SHP77 treated with DMSO at 0.1 percent for 48 hours (cell line): Measurements from ENCODE around the gene RAB29.
A peak's percentile ranks its signal among the peaks of the same experiment; 100 is the strongest.
"Not testable (repeated sequence)": the region's sequence is repeated elsewhere in the genome, so short reads cannot be mapped to it uniquely, and the experiment has no call there.

Experiments
- DNase-seq: peaks from one replicate; lab custom pipeline; 2025; lab: John Stamatoyannopoulos, UW

The RAB29 gene, protein sequence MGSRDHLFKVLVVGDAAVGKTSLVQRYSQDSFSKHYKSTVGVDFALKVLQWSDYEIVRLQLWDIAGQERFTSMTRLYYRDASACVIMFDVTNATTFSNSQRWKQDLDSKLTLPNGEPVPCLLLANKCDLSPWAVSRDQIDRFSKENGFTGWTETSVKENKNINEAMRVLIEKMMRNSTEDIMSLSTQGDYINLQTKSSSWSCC

DNA sequence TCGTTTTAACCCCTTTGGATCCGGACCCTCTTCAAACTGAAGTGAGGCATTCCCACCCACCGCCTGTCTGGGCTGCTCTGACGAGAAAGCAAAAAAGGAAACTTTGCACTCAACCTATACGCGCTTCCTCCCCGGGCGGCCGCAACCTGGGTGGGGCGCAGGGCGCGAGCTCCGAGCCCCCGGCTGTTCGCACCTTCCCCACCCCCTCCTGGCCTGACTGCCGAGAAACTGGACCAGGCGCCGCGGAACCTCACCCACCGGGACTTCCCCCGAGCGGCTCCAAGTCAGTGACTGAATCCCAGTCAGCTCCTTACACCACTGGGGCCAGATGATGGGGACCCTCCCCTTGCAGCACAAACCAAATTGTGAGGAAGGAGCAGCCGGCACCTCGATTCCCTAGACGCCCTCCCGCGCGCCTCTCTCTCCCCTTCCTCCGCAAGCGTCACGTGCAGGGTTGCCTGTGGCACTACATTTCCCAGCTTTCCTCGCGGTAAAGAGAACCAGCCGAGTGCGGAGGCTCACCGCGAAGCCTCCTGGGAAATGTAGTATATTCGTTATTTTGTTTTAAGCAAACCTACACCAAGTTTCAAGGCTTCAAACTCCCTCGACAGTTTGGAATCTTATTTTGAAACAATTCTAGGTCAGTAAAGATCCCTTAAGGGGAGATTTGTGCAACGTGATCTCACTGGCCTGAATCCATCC is at the start of gene RAB29:
Gene RAB29, minus strand, starts transcription at position 468 of the 702 bp plus-strand sequence. CDS start 526 bp downstream, outside the sequence.
- no peak for DNase-seq

DNA sequence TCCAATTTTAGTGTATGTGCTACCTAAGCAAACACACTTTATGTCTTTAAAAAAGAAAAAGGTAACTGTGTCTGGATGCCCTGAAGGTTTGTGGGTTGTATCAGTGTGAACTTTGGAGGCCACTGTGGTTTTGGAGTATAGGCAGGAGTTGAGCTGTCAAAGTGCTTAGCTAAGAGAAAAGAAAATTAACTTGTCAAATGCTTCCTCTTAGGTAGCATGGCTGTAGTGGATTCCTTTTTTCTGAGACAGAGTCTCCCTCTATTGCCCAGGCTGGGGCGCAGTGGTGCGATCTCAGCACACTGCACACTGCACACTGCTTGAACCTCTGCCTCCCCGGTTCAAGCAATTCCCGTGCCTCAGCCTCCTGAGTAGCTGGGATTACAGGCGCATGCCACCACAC is 48.9 kb upstream of the RAB29 start:
- DNase-seq, result no peak

DNA sequence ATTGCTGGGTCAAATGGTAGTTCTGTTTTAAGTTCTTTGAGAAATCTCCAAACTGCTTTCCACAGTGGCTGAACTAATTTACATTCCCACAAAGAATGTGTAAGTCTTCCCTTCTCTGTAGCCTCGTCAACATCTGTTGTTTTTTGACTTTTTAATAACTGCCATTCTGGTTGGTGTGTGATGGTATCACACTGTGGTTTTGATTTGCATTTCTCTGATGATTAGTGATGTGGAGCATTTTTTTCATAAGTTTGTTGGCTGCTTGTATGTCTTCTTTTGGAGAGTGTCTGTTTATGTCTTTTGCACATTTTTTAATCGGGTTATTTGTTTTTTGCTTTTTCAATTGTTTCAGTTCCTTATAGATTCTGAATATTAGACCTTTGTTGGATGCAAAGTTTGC is 48.0 kb upstream of the RAB29 start:
- DNase-seq, result not testable (repeated sequence)

DNA sequence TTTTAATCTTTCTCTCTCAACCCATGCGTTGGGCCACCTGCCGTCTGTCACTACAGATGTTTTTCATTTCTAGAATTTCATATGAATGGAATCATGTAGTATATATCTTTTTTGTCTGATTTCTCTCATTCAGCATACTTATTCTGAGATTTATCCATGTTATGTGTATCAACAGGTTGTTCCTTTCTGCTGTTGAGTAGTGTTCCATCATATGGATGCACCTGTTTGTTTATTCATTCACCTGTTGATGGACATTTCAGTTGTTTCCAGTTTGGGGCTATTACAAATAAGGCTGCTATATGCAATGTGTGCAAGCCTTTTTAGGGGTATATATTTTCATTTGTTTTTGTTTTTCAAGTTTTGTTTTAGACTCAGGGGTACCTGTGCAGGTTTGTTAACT is 47.1 kb upstream of the RAB29 start:
- DNase-seq, result no peak

DNA sequence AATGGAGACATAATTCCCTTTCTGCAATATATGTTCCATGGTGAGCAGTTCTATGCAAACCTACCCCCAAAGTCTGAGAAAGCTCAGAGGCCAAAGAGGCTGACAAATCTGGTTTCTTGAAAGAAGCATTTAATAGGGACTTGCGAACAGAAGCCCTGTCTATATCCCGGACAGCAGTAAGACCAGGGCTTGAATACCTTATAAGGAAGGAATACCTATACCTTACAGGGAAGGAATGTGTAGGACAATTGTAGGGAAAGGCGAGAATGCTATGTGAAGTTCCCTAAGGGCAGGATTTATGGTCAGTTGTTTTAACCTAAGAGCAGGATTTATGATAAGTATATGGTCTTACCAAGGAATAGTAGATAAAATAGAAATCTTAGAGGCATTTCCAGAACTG is 42.7 kb upstream of the RAB29 start:
- no peak for DNase-seq

DNA sequence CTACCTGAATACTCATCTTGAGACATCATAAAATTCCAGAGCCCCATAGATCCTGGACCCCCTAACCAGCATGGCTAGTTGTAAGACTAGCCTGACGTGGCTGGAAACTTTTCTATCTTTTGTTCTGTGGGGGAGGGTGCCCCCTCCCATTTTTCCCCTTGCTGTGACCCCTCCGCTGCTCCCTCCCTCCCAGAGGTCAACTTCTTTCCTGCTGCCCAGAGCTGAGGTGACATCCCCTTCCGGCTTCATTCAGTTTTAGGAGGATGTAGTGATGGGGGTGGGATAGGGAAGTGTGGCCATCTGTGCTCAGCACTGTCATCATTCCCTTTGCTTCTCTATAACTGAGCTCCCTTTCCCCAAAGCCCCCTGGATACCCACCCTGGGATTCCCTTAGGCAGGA is 42.1 kb upstream of the RAB29 start:
- no peak for DNase-seq

DNA sequence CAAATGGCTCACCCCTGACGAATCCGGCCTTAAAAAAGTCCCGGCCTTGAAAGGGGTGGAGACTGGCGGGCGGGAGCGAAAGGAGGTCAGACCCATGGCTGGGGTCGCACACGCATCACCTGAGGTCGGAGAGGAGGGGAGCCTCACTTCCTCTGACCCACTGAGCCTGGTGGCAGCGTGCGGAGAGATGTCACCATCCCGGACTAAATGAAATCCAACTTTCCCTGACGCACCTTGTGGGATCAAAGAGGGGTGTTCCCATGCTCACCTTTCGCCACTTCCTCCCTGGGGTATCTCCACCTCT is 38.4 kb upstream of the RAB29 start:
- no peak for DNase-seq

DNA sequence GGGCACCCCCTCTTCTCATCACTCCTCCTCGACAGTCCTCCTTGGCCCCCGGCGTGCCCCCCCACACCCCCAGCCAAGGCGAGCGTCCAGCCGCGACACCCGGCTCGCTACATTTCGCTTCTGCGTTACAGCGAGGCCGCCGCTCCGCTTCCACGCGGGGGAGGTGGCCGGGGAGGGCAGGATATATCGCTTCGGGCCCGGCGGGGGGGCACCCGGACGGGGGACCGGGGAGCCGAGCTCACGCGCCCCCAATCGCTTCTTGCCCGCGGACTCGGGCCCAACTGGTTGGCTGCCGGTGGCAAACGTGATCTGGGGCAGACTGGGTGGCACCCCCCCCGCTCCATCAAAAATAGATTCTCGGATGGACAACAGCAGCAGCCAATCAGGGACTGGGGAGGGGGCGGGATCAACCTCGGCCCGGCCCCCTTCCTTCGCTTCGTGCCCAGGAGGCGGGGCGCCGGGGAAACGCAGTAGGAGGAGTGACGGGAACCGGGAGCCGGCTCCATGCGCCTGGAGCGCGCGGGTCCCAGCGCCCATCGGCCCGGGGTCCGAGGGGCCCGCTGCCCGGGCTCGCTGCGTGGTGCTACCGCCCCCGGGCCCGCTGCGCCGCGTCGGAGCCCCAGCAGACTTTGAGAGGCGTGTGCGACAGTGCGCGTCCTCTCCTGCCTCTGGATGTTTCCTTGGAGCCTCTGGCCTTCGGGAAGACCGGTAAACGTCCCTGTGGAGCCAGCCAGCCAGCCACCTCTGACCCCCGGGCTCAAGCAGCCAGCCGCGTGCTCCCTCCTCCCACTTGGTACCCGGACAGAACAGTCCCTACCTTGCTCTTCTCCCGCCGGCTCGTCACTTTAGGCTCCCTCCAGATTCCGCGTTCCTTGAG is 37.8 kb upstream of the RAB29 start, which contains the start of gene SLC41A1:
Gene SLC41A1, minus strand, starts transcription at position 321 of the 877 bp plus-strand sequence. CDS start 2,757 bp downstream, outside the sequence.
- DNase-seq, result peak; percentile 67

DNA sequence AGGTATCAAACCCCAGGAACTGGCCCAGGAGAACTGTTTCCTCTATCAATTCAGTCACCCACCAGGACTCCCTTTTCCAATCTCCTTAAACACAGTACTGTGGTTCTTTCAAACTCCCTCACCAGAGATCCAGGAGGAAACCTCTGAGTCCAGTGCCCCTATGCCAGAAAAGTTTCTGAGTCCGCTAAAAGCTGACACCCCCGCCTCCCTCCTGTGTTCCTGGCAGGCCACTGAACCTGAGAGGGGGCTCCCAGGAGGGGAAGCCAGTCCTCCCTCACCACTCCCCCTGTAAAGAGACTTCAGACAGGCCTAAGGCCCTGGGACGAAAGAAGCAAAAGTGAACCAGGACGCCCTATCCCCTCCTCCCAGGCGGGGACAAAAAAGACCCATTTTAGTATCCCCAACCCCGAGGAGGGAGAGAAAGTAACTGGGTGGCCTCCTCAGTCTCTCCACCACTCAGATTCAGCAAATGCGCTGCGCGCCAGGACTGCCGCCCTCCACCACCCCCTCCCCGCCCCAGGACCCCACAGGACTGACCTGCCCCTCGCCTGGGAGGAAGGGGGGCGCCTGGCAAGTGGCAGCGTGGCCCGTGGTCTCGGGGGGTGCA is 37.1 kb upstream of the RAB29 start:
- no peak for DNase-seq

DNA sequence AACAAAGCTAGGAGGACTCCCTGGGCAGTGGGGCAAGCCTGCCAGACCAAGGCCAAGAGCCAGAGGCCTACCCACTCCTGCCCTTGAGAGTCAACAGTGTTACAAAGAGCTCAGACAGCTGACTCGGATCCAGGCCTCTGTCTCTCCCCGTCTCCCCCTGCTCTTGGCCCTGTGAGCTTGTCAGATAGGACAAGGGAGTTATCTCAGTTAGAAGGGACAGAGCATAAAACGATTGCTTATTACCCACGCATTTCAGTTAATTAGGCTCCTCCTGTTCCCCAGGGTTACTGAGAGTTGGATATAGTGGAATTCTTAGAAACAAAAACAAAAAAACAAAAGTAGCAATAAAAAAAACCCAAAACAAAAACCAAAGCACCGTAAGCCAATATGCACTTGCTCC is 36.4 kb upstream of the RAB29 start:
- no peak for DNase-seq

DNA sequence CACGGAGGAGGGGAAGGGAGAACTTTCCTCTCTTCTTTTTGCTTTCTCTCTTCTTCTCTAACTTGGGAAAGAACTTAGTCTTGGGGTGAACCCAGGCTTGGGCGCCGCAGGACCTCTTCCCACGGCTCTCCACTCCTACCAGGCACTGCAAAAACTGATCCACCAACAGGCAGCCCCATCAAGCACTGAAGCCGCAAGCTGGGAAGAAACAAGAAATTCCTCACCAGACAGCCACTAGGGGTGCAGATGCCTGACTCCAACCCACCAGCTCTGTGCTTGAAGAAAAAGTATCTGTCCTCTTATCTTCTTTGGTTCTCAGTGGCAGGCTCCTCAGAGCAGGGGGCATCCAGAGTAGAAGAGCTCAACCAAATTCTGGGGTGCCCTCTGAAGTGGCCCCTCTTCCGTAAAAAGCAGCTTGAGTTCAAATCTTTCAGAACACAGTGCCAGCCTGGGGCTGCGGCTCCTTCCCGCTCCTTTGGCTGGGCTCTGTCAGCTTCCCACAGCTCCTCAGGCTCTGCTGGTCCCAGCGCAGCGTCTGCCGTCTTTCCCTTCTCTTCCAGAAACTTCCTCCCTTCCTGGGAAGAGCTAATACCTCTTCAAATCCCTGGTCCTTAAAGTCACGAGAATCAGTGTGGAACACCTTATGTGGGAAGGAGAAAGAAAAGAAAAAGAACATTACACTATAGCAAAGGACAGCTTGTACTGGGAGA is 35.3 kb upstream of the RAB29 start:
- DNase-seq, result no peak

DNA sequence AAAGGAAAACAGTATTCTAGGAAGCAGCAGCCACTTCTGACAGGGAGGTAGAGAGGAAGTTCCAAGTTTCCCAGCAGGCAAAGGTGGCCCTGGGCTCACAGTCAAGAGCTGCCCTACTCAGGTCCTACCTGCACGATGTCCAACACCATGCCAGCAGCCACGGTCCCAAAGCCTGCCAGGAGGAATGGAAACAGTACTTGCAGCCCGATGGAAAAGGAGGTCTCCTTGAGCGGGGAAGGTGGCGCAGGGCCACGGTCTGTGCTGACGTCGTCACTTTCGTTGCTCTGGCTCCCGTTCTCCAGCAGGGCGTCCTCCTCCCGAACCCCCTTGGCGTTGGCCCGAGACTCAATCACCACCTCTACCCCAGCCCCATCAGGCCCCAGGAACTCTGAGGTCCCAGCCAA is 34.7 kb upstream of the RAB29 start:
- DNase-seq, result no peak

DNA sequence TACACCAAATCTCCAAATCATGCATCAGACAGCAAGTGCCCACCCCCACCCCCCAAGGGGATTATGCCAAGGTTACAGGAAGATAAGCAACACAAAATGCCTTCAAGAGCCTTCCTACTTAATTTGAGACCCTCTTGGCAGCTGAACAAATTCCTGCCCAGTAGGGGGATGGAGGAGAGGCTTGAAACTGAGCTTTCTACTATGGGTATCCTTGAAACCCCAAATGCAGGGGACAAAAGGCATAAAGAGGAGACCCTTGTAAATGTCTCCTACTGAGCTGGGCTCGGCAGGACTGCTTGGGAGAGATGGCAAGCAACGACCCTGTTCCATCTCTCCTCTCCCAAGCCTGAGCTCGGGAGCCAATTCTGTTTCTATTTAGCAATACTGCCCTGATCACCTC is 34.2 kb upstream of the RAB29 start:
- DNase-seq, result no peak

DNA sequence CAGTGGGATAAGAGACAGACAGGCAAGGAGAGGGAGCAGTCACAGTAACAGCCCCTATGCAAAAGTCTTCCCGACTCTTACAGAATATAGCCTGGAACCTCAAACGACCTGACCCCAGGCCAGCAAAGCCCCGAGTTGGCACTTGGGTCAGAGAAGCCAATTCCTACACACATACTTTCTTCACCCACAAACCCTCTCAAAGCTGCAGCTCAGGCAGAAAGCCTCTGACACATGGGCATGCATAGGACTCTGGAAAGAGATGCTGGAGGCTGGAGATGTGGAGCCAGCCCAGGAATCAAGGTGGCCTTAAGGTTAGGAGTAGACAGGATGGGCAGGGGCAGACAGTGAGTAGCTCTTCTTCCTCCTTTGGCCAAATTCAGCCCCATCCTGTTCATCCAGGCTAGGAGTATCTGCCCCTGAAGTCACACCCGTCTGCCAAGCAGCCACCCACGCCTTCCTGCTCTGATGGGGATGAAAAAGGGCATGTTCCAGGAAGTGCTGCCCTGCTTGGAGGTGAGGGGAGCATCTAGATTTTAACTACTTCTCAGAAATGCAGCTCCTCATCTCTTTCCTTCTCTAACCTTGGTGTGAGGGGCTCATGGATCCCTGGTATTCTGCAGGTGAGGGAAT is 29.9 kb upstream of the RAB29 start:
- DNase-seq, result no peak

DNA sequence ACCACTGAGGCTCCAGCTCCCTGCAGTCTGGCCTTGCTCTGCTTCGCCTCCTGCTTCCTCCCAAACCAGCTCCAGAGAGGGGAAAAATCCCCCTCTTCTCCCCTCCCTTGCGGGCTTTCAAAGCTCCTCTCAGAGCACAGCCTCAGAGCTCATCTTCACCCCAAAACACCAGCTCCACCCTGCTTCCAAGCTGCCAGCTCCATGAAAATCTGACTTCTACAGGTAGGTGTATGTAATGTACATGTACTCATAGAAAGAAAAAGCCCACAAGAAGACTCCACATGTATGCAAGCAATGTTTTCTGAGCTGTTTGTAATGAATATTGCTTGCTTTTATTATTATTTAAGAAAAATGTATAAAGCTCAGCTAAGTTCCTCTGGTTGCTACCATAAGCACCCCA is 29.3 kb upstream of the RAB29 start:
- DNase-seq, result no peak

DNA sequence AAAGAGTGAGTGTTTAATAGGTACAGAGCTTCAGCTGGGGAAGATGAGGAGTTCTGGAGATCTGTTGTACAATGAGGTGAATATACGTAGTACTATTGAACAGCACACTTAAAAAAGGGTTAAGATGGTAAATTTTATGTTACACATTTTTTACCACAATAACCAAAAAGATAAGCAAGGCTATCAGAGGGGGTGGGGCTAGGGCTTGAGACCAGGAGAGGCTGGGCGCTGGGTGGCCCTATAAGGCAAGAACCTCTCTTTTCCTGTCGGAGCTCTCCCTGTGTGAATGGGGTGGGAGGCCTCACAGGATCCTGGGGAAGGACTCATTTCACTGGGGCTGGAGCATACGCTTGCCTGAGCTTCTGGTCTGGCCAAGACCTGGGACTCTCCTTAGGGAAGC is 28.7 kb upstream of the RAB29 start:
- DNase-seq, result no peak

DNA sequence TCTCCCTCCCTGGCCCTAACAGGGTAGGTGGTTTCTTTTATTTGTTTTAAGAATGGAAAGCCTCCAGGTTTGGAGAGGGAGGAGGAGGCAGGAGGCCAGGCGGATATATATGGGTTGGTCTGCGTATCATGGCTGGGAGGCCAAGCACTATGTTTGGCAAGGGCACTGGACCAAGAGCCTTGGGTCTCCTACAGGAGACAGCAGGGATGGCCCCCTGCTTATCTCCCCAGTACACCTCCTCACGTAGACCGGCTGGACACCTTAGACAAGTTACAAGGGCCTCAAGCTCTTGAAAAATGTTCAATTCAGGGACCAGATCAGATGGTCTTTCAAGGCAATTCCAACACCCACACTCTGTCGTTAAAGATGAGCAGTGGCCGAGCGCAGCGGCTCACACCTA is 26.8 kb upstream of the RAB29 start:
- DNase-seq, result no peak

DNA sequence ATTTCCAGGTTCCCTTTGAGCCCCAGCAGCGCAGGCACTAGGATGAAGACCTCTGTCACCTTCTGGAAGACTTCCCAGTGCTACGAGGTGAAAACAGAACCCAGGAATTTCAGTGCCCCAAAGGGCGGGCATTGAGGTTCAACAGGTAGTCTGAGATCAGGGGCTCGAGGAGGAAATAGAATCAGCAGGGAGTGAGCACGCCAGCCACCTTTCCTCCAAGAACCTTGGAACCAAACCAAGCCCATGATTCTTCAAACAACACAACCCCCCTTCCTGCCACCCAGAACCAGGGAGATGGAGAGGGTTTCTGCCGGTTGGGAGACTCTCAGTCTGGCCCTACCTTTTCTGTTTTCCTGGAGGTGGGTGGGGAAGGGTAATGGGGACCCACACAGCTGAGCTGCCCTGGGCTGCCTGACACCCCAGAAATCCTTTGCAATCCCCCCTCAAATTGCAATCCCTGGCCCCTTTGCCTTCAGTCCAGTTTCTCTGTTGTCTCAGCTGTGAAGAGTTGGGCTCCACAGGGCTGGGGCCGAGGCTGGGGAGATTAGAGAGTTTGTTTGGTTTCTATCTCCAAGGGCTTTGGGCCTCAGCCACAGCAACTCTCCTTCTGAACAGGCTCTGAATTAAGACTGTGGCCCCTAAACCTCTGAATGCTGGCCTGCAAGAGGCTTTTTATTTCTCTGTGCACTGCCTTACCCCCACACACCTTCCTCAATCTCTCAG is 25.9 kb upstream of the RAB29 start:
- no peak for DNase-seq

DNA sequence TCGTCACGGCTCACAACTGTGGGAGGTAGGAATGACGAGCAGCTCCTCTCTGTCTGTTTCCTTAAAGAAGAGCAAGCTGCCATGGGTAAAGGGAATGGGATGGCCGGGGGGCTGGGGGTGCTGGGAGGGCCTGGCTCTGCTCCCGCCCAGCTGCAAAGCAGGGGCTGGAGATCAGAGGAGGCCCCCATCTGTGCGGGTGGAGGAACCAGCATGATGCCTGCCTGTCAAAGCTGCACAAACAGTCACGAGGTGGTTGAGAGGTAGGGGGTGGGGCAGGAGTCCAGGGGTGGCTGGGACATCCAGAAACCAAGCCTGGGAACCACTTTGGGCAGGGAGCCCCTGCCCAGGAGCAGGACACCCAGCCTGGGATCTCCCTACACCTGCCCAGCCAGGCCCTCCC is 25.1 kb upstream of the RAB29 start:
- no peak for DNase-seq

DNA sequence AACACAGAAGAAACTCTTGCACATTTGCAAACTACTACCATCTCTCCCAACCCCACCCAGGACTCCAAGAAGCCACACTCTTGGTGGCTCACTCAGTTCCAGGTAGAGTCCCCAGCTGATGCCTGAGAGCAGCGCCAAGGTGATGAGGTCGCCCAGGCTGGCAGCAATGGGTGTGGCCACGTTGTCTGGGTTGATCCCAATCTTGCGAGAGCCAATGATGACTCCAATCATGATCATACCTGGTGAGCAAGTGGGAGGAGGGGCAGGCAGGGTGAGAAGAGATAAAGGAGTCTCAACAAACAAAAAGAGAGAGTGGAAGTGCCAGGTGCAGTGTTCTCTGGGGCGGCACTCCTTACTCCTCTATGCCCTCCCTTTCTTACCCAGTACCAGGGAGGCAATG is 23.3 kb upstream of the RAB29 start:
- no peak for DNase-seq

DNA sequence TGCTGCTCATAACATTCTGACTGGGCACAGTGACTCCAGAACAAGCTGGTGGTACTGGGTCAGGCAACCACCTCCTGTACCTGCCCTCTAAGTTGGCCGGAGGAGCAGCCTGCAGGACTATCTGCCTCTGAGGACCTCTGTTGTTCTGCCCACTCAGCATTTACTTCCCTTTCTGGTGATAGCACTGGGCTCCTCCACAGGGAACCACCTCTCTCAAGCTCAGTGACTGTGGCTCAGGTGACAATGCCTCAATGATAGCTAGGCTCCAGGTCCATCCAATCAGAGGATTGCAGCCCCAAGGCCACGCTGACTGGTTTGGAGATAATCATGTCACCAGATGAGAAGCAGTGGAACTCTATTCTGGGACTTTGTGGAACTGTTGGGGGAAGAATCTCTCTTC is 21.9 kb upstream of the RAB29 start:
- no peak for DNase-seq
